HL-60 (cell line): ENCODE data around the gene CTNNA3.

Experiments
- DNase-seq, 2 experiments: peaks; one replicate each; pipeline ENCODE4 v3.0.0-alpha.2; 2010 to 2020; ENCODE audit warnings: low read depth in 1 of 2, low spot score in 1 of 2
- H3K27ac ChIP-seq: fragments of 250-450 bp; sonication (Bioruptor Pico); replicated peaks from 2 replicates; pipeline ENCODE4 v1.5.1; 2020; ENCODE audit warnings: mild to moderate bottlenecking, moderate library complexity
- H3K27me3 ChIP-seq: fragments of 250-450 bp; sonication (Bioruptor Pico); 2 replicates; pipeline ENCODE4 v1.5.1; 2021; ENCODE audit warnings: mild to moderate bottlenecking, moderate library complexity; ENCODE audit not compliant: insufficient read depth, poor library complexity, severe bottlenecking
- H3K4me3 ChIP-seq: replicated peaks from 2 replicates; pipeline ENCODE4 v1.5.1; 2011; ENCODE audit warnings: mild to moderate bottlenecking, control low read depth, low read length; ENCODE audit not compliant: insufficient read depth
- GABPA ChIP-seq: IDR thresholded peaks from 2 replicates; pipeline ENCODE4 v1.6.1; 2012; ENCODE audit warnings: low read depth
- POLR2AphosphoS5 ChIP-seq: IDR thresholded peaks from 2 replicates; pipeline ENCODE4 v1.6.1; 2012; ENCODE audit warnings: low read depth
- SPI1 ChIP-seq: IDR thresholded peaks from 2 replicates; pipeline ENCODE4 v1.6.1; 2012; ENCODE audit warnings: low read depth, mild to moderate bottlenecking, borderline replicate concordance
- TF ChIP-seq, protein P1 (sequence below): IDR thresholded peaks from 2 replicates; pipeline ENCODE4 v1.6.1; 2012; ENCODE audit warnings: low read depth; ENCODE audit not compliant: insufficient replicate concordance
- TF ChIP-seq, protein P2 (sequence below): IDR thresholded peaks from one replicate; pipeline ENCODE4 v1.5.1; 2011; ENCODE audit warnings: low read length, control low read depth, inconsistent platforms; ENCODE audit not compliant: insufficient read depth

Gene CTNNA3

DNA sequence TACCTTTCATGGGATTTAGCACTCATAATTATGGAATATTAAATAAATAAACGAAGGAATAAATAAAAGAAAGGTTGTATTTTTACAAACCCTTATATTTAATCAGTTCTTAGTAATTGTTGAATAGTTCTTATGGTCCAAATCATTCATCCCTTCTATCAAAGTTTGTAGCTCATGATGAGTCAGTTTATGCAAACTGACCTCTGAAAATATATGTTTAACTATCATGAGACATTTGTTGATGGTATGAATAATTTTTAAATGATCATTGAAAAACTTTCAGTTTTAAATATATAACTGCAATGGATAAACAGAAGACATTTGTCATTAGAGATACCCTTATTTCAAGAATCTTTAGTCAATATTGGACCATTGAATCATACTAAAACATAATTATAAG, 1181.3 kb downstream of the CTNNA3 start:
- H3K27me3 ChIP-seq = no peaks in the 10 kb centered on the region
- no peak overlapping the region for H3K27ac ChIP-seq
- no peak for DNase-seq
- TF ChIP-seq SPI1 = no peak
- no peak for TF ChIP-seq POLR2AphosphoS5
- TF ChIP-seq GABPA = no peak
- TF ChIP-seq, protein P1, sequence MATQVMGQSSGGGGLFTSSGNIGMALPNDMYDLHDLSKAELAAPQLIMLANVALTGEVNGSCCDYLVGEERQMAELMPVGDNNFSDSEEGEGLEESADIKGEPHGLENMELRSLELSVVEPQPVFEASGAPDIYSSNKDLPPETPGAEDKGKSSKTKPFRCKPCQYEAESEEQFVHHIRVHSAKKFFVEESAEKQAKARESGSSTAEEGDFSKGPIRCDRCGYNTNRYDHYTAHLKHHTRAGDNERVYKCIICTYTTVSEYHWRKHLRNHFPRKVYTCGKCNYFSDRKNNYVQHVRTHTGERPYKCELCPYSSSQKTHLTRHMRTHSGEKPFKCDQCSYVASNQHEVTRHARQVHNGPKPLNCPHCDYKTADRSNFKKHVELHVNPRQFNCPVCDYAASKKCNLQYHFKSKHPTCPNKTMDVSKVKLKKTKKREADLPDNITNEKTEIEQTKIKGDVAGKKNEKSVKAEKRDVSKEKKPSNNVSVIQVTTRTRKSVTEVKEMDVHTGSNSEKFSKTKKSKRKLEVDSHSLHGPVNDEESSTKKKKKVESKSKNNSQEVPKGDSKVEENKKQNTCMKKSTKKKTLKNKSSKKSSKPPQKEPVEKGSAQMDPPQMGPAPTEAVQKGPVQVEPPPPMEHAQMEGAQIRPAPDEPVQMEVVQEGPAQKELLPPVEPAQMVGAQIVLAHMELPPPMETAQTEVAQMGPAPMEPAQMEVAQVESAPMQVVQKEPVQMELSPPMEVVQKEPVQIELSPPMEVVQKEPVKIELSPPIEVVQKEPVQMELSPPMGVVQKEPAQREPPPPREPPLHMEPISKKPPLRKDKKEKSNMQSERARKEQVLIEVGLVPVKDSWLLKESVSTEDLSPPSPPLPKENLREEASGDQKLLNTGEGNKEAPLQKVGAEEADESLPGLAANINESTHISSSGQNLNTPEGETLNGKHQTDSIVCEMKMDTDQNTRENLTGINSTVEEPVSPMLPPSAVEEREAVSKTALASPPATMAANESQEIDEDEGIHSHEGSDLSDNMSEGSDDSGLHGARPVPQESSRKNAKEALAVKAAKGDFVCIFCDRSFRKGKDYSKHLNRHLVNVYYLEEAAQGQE = no peak
- TF ChIP-seq, protein P2, sequence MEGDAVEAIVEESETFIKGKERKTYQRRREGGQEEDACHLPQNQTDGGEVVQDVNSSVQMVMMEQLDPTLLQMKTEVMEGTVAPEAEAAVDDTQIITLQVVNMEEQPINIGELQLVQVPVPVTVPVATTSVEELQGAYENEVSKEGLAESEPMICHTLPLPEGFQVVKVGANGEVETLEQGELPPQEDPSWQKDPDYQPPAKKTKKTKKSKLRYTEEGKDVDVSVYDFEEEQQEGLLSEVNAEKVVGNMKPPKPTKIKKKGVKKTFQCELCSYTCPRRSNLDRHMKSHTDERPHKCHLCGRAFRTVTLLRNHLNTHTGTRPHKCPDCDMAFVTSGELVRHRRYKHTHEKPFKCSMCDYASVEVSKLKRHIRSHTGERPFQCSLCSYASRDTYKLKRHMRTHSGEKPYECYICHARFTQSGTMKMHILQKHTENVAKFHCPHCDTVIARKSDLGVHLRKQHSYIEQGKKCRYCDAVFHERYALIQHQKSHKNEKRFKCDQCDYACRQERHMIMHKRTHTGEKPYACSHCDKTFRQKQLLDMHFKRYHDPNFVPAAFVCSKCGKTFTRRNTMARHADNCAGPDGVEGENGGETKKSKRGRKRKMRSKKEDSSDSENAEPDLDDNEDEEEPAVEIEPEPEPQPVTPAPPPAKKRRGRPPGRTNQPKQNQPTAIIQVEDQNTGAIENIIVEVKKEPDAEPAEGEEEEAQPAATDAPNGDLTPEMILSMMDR = no peak
- no peak overlapping the region for H3K4me3 ChIP-seq

GRCh38 chr10:66513504-66513903, 1182.5 kb downstream of the CTNNA3 start:
- DNase-seq = no peak
- H3K27me3 ChIP-seq = no peaks in the 10 kb centered on the region
- no peak overlapping the region for H3K27ac ChIP-seq
- TF ChIP-seq, protein P2 = no peak
- TF ChIP-seq, protein P1 = no peak
- no peak for TF ChIP-seq POLR2AphosphoS5
- TF ChIP-seq GABPA = no peak
- no peak for TF ChIP-seq SPI1
- H3K4me3 ChIP-seq = no peak overlapping the region

DNA sequence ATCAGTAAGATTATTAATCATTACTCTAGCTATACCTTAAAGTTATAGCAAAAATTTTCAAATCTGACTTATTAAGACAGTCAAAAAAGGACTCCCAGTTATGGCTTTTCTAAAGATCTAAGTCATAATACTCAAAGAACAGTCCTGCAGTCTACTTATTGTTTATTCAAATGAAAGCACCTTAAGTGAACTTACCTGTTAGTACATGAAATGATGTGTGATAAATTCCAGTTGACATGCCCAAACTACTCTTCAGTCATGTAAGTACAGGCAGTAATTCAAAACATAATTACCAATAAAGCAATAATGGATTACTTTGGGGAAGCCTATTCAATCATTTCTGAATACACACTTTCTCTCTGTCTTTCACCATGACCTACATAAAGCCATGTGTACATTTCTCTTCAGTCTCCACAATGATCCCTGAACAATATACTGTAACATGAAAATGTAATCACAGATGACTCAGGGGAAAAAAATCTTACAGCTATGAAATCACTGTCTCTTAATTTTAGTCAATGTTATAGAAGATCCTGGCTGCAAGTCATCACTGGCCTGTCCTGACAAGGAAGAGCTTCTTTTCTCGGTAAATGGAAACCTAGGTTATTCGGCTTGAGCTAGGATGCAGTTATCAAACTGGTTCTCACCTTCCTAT, 1190.9 kb downstream of the CTNNA3 start:
- Histone ChIP-seq H3K4me3 (no peak overlapping the region), H3K27me3 (no peaks in the 10 kb centered on the region), H3K27ac (no peak overlapping the region)
- TF ChIP-seq, protein P1 = no peak
- TF ChIP-seq POLR2AphosphoS5 (no peak), SPI1 (no peak), GABPA (no peak)
- TF ChIP-seq, protein P2 = no peak
- no peak for DNase-seq
